Liver (tissue), 9 donors: ENCODE data around the gene CLDN15. TPM values are rescaled to one million over a fixed set of nuclear protein-coding genes. Genes with fewer than 3 reads are reported as not detected.

Source experiments
- DNase-seq: peaks from one replicate; pipeline ENCODE4 v3.0.0-alpha.2; 2017; ENCODE audit warnings: low spot score
- H3K27ac ChIP-seq, 2 donors: one replicate each; pipeline ENCODE4 v1.7.0; 2013; ENCODE audit warnings: inconsistent platforms in 2 of 2, low read length in 2 of 2, control low read depth in 1 of 2, low read depth in 1 of 2, mild to moderate bottlenecking in 1 of 2
- H3K27me3 ChIP-seq, 4 donors: one replicate each; pipeline versions ENCODE4 v1.6.1 to v1.7.0; 2013; ENCODE audit warnings: low read length in 3 of 4, inconsistent platforms in 1 of 4, mild to moderate bottlenecking in 1 of 4, moderate library complexity in 1 of 4; ENCODE audit not compliant: control insufficient read depth in 4 of 4, insufficient read depth in 4 of 4
- H3K36me3 ChIP-seq, 4 donors: one replicate each; pipeline versions ENCODE4 v1.6.1 to v1.7.0; 2013; ENCODE audit warnings: low read length in 3 of 4, mild to moderate bottlenecking in 3 of 4, low read depth in 1 of 4, moderate library complexity in 1 of 4; ENCODE audit not compliant: control insufficient read depth in 4 of 4, insufficient read depth in 3 of 4
- H3K4me1 ChIP-seq, 4 donors: one replicate each; pipeline versions ENCODE4 v1.6.1 to v1.7.0; 2013; ENCODE audit warnings: low read length in 3 of 4, mild to moderate bottlenecking in 3 of 4, moderate library complexity in 1 of 4; ENCODE audit not compliant: control insufficient read depth in 4 of 4, insufficient read depth in 4 of 4
- H3K4me3 ChIP-seq, 3 donors: one replicate each; pipeline versions ENCODE4 v1.6.1 to v1.7.0; 2013; ENCODE audit warnings: low read length in 3 of 3, control low read depth in 1 of 3, low read depth in 1 of 3, mild to moderate bottlenecking in 1 of 3
- H3K9ac ChIP-seq, 2 donors: one replicate each; pipeline ENCODE4 v1.7.0; 2013; ENCODE audit warnings: low read length in 2 of 2, mild to moderate bottlenecking in 2 of 2, moderate library complexity in 2 of 2, control low read depth in 1 of 2, low read depth in 1 of 2
- H3K9me3 ChIP-seq, 4 donors: one replicate each; pipeline versions ENCODE4 v1.6.1 to v1.7.0; 2013; ENCODE audit warnings: low read length in 3 of 4; ENCODE audit not compliant: control insufficient read depth in 4 of 4
- ATF3 ChIP-seq: IDR thresholded peaks from 2 replicates; pipeline ENCODE4 v1.6.1; 2016; ENCODE audit warnings: antibody characterized with exemption
- EGR1 ChIP-seq, 2 donors: IDR thresholded peaks; 2 replicates each; pipeline ENCODE4 v1.6.1; 2016 to 2018; ENCODE audit warnings: antibody characterized with exemption in 2 of 2, low read depth in 2 of 2
- FOXA1 ChIP-seq: IDR thresholded peaks from 2 replicates; pipeline ENCODE4 v1.6.1; 2016; ENCODE audit warnings: antibody characterized with exemption
- FOXA2 ChIP-seq: IDR thresholded peaks from 2 replicates; pipeline ENCODE4 v1.6.1; 2016; ENCODE audit warnings: antibody characterized with exemption
- GABPA ChIP-seq, 2 donors: IDR thresholded peaks in 1 of 2; conservative IDR thresholded peaks in 1 of 2; 2 replicates each; pipeline ENCODE4 v1.6.1; 2016; ENCODE audit warnings: antibody characterized with exemption in 2 of 2, mild to moderate bottlenecking in 1 of 2, moderate library complexity in 1 of 2
- HNF4A ChIP-seq, 2 donors: conservative IDR thresholded peaks; 2 replicates each; pipeline ENCODE4 v1.6.1; 2016; ENCODE audit warnings: antibody characterized with exemption in 2 of 2, mild to moderate bottlenecking in 2 of 2
- HNF4G ChIP-seq: IDR thresholded peaks from 2 replicates; pipeline ENCODE4 v1.6.1; 2016; ENCODE audit warnings: antibody characterized with exemption
- JUND ChIP-seq, 2 donors: IDR thresholded peaks; 2 replicates each; pipeline ENCODE4 v1.6.1; 2016; ENCODE audit warnings: antibody characterized with exemption in 2 of 2
- NR2F2 ChIP-seq: IDR thresholded peaks from 2 replicates; pipeline ENCODE4 v1.6.1; 2016; ENCODE audit warnings: antibody characterized with exemption
- RAD21 ChIP-seq, 2 donors: IDR thresholded peaks; 2 replicates each; pipeline ENCODE4 v1.6.1; 2016; ENCODE audit warnings: antibody characterized with exemption in 2 of 2, mild to moderate bottlenecking in 2 of 2
- RXRA ChIP-seq, 2 donors: IDR thresholded peaks; 2 replicates each; pipeline ENCODE4 v1.6.1; 2017 to 2018; ENCODE audit warnings: antibody characterized with exemption in 2 of 2, mild to moderate bottlenecking in 1 of 2
- SP1 ChIP-seq: IDR thresholded peaks from 2 replicates; pipeline ENCODE4 v1.6.1; 2018; ENCODE audit warnings: antibody characterized with exemption, mild to moderate bottlenecking
- TAF1 ChIP-seq: conservative IDR thresholded peaks from 2 replicates; pipeline ENCODE4 v1.6.1; 2016; ENCODE audit warnings: antibody characterized with exemption, mild to moderate bottlenecking
- YY1 ChIP-seq: IDR thresholded peaks from 2 replicates; pipeline ENCODE4 v1.6.1; 2016; ENCODE audit warnings: antibody characterized with exemption, mild to moderate bottlenecking
- WGBS: extraction: QIAGEN DNeasy Blood & Tissue Kit; methylation state at CpG from one replicate; pipeline ENCODE4 v1.1.7; 2013; 5-methylcytosine and 5-hydroxymethylcytosine counted together
- polyA plus RNA-seq, 2 donors: library from polyadenylated mRNA; stranded (reverse) in 1 of 2; unstranded in 1 of 2; fragments of 200-250 nt in 1 of 2; fragments of >200 nt in 1 of 2; fragmentation: Nextera tagmentation in 1 of 2; extraction: Ambion mirVana in 1 of 2; gene quantifications; one replicate each; pipeline versions ENCODE4 v1.2.1 to v1.2.3, GENCODE V29; 2013 to 2015
- total RNA-seq, 2 donors: library from RNA; depleted of rRNA; stranded (reverse); fragments of >200 nt; gene quantifications; one replicate each; pipeline ENCODE4 v1.2.3, GENCODE V29; 2014
- TF ChIP-seq, protein P1 (sequence below): IDR thresholded peaks from 2 replicates; pipeline ENCODE4 v1.6.1; 2016; ENCODE audit warnings: antibody characterized with exemption
- TF ChIP-seq, protein P2 (sequence below): fragments of 150-350 bp; IDR thresholded peaks from 2 replicates; pipeline ENCODE4 v1.5.1; 2017; ENCODE audit warnings: improper control_type of control experiment, low read depth, low read length; ENCODE audit not compliant: missing input control
- TF ChIP-seq, protein P3 (sequence below): IDR thresholded peaks from 2 replicates; pipeline ENCODE4 v1.6.1; 2016; ENCODE audit warnings: antibody characterized with exemption, mild to moderate bottlenecking
- donor health status: healthy.
- donor health status: healthy.
- donor health status: healthy.
- donor health status: healthy.
- donor health status: healthy.

The CLDN15 gene
- total and polyA plus RNA-seq, 4 donors: 3.7 to 12.4 (median 4.6) TPM

- TF ChIP-seq, protein P1, sequence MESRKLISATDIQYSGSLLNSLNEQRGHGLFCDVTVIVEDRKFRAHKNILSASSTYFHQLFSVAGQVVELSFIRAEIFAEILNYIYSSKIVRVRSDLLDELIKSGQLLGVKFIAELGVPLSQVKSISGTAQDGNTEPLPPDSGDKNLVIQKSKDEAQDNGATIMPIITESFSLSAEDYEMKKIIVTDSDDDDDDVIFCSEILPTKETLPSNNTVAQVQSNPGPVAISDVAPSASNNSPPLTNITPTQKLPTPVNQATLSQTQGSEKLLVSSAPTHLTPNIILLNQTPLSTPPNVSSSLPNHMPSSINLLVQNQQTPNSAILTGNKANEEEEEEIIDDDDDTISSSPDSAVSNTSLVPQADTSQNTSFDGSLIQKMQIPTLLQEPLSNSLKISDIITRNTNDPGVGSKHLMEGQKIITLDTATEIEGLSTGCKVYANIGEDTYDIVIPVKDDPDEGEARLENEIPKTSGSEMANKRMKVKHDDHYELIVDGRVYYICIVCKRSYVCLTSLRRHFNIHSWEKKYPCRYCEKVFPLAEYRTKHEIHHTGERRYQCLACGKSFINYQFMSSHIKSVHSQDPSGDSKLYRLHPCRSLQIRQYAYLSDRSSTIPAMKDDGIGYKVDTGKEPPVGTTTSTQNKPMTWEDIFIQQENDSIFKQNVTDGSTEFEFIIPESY: no peak
- no peak for TF ChIP-seq HNF4G
Observed at GRCh38 chr7:101201695-101202602, 35.7 kb downstream of the CLDN15 start (continued).

GRCh38 chr7:101200862-101201599 lies 36.6 kb downstream of the CLDN15 start, which contains the start of gene MOGAT3:
TSS of gene MOGAT3 (minus strand) at chr7:101201036. CDS start at chr7:101200854, 182 bp downstream.
- H3K4me3 ChIP-seq: peak within 1 kb of the TSS in 2 of 3 donors; percentile 30 to 57
- no peaks in the 10 kb centered on the region for H3K9me3 ChIP-seq
- H3K4me1 ChIP-seq: peaks cover 2 to 27% (median 15%) of the 10 kb centered on the region in 4 donors
- peak within 1 kb of the TSS; percentile 40 to 65 for H3K27ac ChIP-seq
- H3K27me3 ChIP-seq: no peaks in the 10 kb centered on the region
- peaks cover 0 to 4% (median 2%) of the 10 kb centered on the region in 4 donors for H3K36me3 ChIP-seq
- 9% methylated on average over 21 of the region's 21 CpGs for WGBS
- no peak for TF ChIP-seq NR2F2
- peak; percentile 74 to 75 for TF ChIP-seq HNF4A (conservative IDR thresholded peaks at IDR 0.05)
- no peak for TF ChIP-seq HNF4G
- TF ChIP-seq, protein P2, sequence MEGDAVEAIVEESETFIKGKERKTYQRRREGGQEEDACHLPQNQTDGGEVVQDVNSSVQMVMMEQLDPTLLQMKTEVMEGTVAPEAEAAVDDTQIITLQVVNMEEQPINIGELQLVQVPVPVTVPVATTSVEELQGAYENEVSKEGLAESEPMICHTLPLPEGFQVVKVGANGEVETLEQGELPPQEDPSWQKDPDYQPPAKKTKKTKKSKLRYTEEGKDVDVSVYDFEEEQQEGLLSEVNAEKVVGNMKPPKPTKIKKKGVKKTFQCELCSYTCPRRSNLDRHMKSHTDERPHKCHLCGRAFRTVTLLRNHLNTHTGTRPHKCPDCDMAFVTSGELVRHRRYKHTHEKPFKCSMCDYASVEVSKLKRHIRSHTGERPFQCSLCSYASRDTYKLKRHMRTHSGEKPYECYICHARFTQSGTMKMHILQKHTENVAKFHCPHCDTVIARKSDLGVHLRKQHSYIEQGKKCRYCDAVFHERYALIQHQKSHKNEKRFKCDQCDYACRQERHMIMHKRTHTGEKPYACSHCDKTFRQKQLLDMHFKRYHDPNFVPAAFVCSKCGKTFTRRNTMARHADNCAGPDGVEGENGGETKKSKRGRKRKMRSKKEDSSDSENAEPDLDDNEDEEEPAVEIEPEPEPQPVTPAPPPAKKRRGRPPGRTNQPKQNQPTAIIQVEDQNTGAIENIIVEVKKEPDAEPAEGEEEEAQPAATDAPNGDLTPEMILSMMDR: no peak
- TF ChIP-seq YY1: peak; percentile 19
- TF ChIP-seq SP1: peak; percentile 65
- TF ChIP-seq RXRA (IDR thresholded peaks at IDR 0.05): peak in 1 of 2 donors; percentile 59
- no peak within 1 kb of the TSS for H3K9ac ChIP-seq
- peak; percentile 66 for DNase-seq

DNA sequence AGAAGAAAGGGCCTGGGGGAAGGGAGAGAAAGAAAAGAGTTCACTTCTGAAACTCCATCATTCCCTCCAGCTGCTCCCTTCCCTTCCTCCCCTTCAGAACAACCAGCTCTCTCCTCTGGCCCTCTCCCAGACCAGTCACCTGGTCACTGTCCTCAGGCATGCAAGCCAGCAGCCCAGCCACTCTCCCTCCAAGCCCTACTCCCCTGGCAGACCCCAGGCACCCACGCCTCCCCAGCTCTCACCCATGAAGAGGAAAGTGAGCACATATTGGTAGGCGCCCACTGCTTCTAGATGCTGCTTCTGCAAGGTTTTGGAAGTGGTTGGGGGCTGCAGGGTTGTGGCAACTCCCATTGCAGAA lies 37.1 kb downstream of the CLDN15 start:
- TF ChIP-seq RAD21 (IDR thresholded peaks at IDR 0.05) (no peak), JUND (IDR thresholded peaks at IDR 0.05) (no peak), YY1 (no peak), HNF4G (no peak), HNF4A (conservative IDR thresholded peaks at IDR 0.05) (no peak), NR2F2 (no peak), TAF1 (no peak), FOXA1 (no peak), FOXA2 (no peak), EGR1 (IDR thresholded peaks at IDR 0.05; ENCODE audit: low read depth in 2 of 2) (no peak), ATF3 (no peak), SP1 (no peak), GABPA (IDR thresholded peaks at IDR 0.05 in 1 of 2, conservative IDR thresholded peaks at IDR 0.05 in 1 of 2) (no peak), RXRA (IDR thresholded peaks at IDR 0.05) (no peak)
- TF ChIP-seq, protein P1: no peak
- TF ChIP-seq, protein P3, sequence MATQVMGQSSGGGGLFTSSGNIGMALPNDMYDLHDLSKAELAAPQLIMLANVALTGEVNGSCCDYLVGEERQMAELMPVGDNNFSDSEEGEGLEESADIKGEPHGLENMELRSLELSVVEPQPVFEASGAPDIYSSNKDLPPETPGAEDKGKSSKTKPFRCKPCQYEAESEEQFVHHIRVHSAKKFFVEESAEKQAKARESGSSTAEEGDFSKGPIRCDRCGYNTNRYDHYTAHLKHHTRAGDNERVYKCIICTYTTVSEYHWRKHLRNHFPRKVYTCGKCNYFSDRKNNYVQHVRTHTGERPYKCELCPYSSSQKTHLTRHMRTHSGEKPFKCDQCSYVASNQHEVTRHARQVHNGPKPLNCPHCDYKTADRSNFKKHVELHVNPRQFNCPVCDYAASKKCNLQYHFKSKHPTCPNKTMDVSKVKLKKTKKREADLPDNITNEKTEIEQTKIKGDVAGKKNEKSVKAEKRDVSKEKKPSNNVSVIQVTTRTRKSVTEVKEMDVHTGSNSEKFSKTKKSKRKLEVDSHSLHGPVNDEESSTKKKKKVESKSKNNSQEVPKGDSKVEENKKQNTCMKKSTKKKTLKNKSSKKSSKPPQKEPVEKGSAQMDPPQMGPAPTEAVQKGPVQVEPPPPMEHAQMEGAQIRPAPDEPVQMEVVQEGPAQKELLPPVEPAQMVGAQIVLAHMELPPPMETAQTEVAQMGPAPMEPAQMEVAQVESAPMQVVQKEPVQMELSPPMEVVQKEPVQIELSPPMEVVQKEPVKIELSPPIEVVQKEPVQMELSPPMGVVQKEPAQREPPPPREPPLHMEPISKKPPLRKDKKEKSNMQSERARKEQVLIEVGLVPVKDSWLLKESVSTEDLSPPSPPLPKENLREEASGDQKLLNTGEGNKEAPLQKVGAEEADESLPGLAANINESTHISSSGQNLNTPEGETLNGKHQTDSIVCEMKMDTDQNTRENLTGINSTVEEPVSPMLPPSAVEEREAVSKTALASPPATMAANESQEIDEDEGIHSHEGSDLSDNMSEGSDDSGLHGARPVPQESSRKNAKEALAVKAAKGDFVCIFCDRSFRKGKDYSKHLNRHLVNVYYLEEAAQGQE: no peak
- H3K27ac ChIP-seq: peak overlapping the region; percentile 3 to 40
- DNase-seq: no peak
- peaks cover 2 to 27% (median 15%) of the 10 kb centered on the region in 4 donors for H3K4me1 ChIP-seq
- peak overlapping the region in 2 of 3 donors; percentile 6 to 32 for H3K4me3 ChIP-seq
- peaks cover 0 to 1% (median 0%) of the 10 kb centered on the region in 4 donors for H3K36me3 ChIP-seq
- no peaks in the 10 kb centered on the region for H3K9me3 ChIP-seq
- 62% methylated on average over 2 of the region's 2 CpGs for WGBS
- no peaks in the 10 kb centered on the region for H3K27me3 ChIP-seq
- no peak overlapping the region for H3K9ac ChIP-seq
